ENCODE data around the gene TECPR1.

GRCh38 chr7:98278408-98278807, 26.4 kb upstream of the TECPR1 start:
- TF ChIP-seq, protein P1, sequence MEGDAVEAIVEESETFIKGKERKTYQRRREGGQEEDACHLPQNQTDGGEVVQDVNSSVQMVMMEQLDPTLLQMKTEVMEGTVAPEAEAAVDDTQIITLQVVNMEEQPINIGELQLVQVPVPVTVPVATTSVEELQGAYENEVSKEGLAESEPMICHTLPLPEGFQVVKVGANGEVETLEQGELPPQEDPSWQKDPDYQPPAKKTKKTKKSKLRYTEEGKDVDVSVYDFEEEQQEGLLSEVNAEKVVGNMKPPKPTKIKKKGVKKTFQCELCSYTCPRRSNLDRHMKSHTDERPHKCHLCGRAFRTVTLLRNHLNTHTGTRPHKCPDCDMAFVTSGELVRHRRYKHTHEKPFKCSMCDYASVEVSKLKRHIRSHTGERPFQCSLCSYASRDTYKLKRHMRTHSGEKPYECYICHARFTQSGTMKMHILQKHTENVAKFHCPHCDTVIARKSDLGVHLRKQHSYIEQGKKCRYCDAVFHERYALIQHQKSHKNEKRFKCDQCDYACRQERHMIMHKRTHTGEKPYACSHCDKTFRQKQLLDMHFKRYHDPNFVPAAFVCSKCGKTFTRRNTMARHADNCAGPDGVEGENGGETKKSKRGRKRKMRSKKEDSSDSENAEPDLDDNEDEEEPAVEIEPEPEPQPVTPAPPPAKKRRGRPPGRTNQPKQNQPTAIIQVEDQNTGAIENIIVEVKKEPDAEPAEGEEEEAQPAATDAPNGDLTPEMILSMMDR (IDR thresholded peaks at IDR 0.05): no peak
- TF ChIP-seq POLR2AphosphoS5 (IDR thresholded peaks at IDR 0.05) (no peak), POLR2A (IDR thresholded peaks at IDR 0.05) (no peak)
